Heart right ventricle (tissue), 16 donors: Measurements from ENCODE around the gene CASQ1. TPM values are rescaled to one million over a fixed set of nuclear protein-coding genes. Genes with fewer than 3 reads are reported as not detected.

ENCODE experiments used
- ATAC-seq, 8 donors: fragments of 200-7000 bp; cut with Tn5 transposase; one replicate each; pipeline ENCODE4 v1.9.1; 2020; ENCODE audit warnings: mild to moderate bottlenecking in 8 of 8, moderate library complexity in 8 of 8, moderate number of reproducible peaks in 1 of 8
- DNase-seq, 2 donors: peaks; one replicate each; pipeline ENCODE4 v3.0.0-alpha.2; 2020
- H3K27ac ChIP-seq, 10 donors: fragments of 200-600 bp; sonication (generic) in 2 of 10; one replicate each; pipeline versions ENCODE4 v1.5.0 to v1.8.0; 2020 to 2022; ENCODE audit warnings: mild to moderate bottlenecking in 3 of 10
- H3K27me3 ChIP-seq, 7 donors: fragments of 200-600 bp; one replicate each; pipeline ENCODE4 v1.8.0; 2021 to 2022; ENCODE audit warnings: mild to moderate bottlenecking in 2 of 7
- H3K36me3 ChIP-seq, 9 donors: fragments of 200-600 bp; sonication (generic) in 1 of 9; one replicate each; pipeline versions ENCODE4 v1.5.0 to v1.8.0; 2020 to 2022; ENCODE audit warnings: mild to moderate bottlenecking in 2 of 9
- H3K4me1 ChIP-seq, 9 donors: fragments of 200-600 bp; sonication (generic) in 1 of 9; one replicate each; pipeline versions ENCODE4 v1.5.0 to v1.8.0; 2020 to 2022; ENCODE audit warnings: mild to moderate bottlenecking in 4 of 9
- H3K4me3 ChIP-seq, 10 donors: fragments of 200-600 bp; sonication (generic) in 2 of 10; one replicate each; pipeline versions ENCODE4 v1.5.0 to v1.8.0; 2020 to 2022; ENCODE audit warnings: mild to moderate bottlenecking in 7 of 10, moderate library complexity in 2 of 10
- H3K9me3 ChIP-seq, 11 donors: fragments of 200-600 bp in 10 of 11; sonication (generic) in 2 of 11; one replicate each; pipeline versions ENCODE4 v1.5.0 to v1.8.0; 2013 to 2022; ENCODE audit warnings: mild to moderate bottlenecking in 2 of 11, control low read depth in 1 of 11, moderate library complexity in 1 of 11
- CTCF ChIP-seq, 9 donors: fragments of 200-600 bp; sonication (generic) in 2 of 9; IDR thresholded peaks; one replicate each; pipeline versions ENCODE4 v1.5.0 to v1.8.0; 2021 to 2022; ENCODE audit warnings: antibody characterized with exemption in 9 of 9, mild to moderate bottlenecking in 5 of 9, moderate library complexity in 1 of 9
- WGBS, 2 donors: extraction: QIAGEN DNeasy Blood & Tissue Kit; methylation state at CpG; one replicate each; pipeline ENCODE4 v1.1.7; 2013; ENCODE audit warnings: inconsistent platforms in 1 of 2; 5-methylcytosine and 5-hydroxymethylcytosine counted together
- intact Hi-C, 10 donors: fragments of 100-400 bp; cut with DNase I; formaldehyde crosslinking; loops; one replicate each; pipeline versions ENCODE4 v1.11.1 to v1.14.2; 2022
- polyA plus RNA-seq, 2 donors: library from polyadenylated mRNA; stranded (reverse); fragments of 200-250 nt; gene quantifications; one replicate each; pipeline ENCODE4 v1.2.3, GENCODE V29; 2013
- total RNA-seq, 10 donors: library from RNA; stranded (reverse); fragmentation: NEBNext Ultra II Directional in 3 of 10; extraction: Animal tissue kit (Norgen Biotek cat#: 25700) in 3 of 10; gene quantifications; one replicate each; pipeline versions ENCODE4 v1.2.1 to v1.2.4, GENCODE V29; 2021 to 2023
- donor health status: Arrhythmogenic right ventricular cardiomyopathy.
- donor health status: ischemic (EF 13 %, LVEDD 7.1; RV severe dilation, severe dysfunction).
- donor health status: healthy with polysubstance abuse.
- donor health status: DM: no; HTN: yes; CAD: no.
- donor health status: DM: no; HTN: no; CAD: no.
- donor health status: ischemic (EF 25% LVEDD 6.9; RV normal size, moderate dysfunction).
- donor health status: ischemic (EF 25% LVEDD 5.7; RV mildly dilated, moderate dysfunction).
- donor health status: healthy.
- donor health status: DM: yes; HTN: yes; CAD: no.
- donor health status: Ischemic cardiomyopathy.
- donor health status: ischemic (EF 35%, LVEDD 5.7; RV mildly dilated, moderate dysfunction).
- donor health status: nonischemic (EF 11% LVEDD 7.7; RV severe dilation, severe dysfunction).
- donor health status: DM: yes; HTN: yes; CAD: no.
- donor health status: PGD.
- donor health status: ischemic (EF 29% LVEDD 5.4; RV normal size, mild dysfunction).
- donor health status: nonischemic (EF 23%, LVEDD 6.1; RV moderate dilation, normal function).

Gene CASQ1
- total and polyA plus RNA-seq, 12 donors: 17.5 to 68.9 (median 41.6) TPM

GRCh38 chr1:160163615-160164014 lies 26.8 kb upstream of the CASQ1 start:
- Histone ChIP-seq H3K27me3 (no peaks in the 10 kb centered on the region), H3K4me1 (peaks cover 0 to 7% (median 0%) of the 10 kb centered on the region in 9 donors), H3K36me3 (no peaks in the 10 kb centered on the region), H3K4me3 (no peak overlapping the region), H3K9me3 (no peaks in the 10 kb centered on the region), H3K27ac (no peak overlapping the region)
- TF ChIP-seq CTCF (IDR thresholded peaks at IDR 0.05): no peak
- ATAC-seq (no peak), DNase-seq (no peak)
- WGBS, 2 donors: 93 to 100% methylated on average over 1 of the region's 1 CpG
- intact Hi-C loops: no loop called here

- DNase-seq (no peak), ATAC-seq (no peak)
- Histone ChIP-seq H3K4me1 (peaks cover 0 to 7% (median 0%) of the 10 kb centered on the region in 9 donors), H3K27ac (no peak overlapping the region), H3K9me3 (no peaks in the 10 kb centered on the region), H3K27me3 (no peaks in the 10 kb centered on the region), H3K36me3 (no peaks in the 10 kb centered on the region), H3K4me3 (no peak overlapping the region)
- intact Hi-C loops: no loop called here
- TF ChIP-seq CTCF (IDR thresholded peaks at IDR 0.05): no peak
- 79 to 82% methylated on average over 10 of the region's 10 CpGs for WGBS, 2 donors
Measured at GRCh38 chr1:160164121-160164520, 26.3 kb upstream of the CASQ1 start.

DNA sequence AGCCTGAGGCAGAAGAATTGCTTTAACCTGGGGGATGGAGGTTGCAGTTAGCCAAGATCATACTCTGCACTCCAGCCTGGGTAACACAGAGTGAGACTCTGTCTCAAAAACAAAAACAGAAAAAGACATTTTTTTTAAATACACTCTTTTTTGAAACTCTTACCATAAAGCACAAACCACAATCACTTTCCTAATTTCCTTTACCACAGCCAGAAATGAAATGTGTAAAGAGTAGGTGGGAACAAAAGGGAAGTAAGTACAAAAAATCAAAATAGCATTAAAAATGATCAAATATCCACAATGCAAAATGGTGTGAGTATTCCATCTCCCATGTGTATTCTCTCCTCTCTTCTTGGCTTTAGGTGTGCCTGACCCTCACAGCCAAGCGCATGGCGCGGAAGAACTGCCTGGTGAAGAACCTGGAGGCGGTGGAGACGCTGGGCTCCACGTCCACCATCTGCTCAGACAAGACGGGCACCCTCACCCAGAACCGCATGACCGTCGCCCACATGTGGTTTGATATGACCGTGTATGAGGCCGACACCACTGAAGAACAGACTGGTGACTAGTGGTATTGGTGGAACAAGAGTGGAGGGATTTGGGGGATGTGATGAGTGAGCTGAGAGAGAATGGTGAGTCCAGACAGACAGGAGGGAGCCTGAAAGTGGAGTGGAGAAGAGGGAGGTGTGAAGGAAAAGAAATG lies 24.1 kb upstream of the CASQ1 start:
- WGBS, 2 donors: 82 to 92% methylated on average over 12 of the region's 12 CpGs
- intact Hi-C loops: no loop called here
- no peak for ATAC-seq
- no peak for DNase-seq
- H3K4me3 ChIP-seq: no peak overlapping the region
- TF ChIP-seq CTCF (IDR thresholded peaks at IDR 0.05): no peak
- peaks cover 0 to 3% (median 0%) of the 10 kb centered on the region in 7 donors for H3K27me3 ChIP-seq
- no peaks in the 10 kb centered on the region for H3K36me3 ChIP-seq
- no peak overlapping the region for H3K27ac ChIP-seq
- H3K9me3 ChIP-seq: no peaks in the 10 kb centered on the region
- peaks cover 0 to 7% (median 0%) of the 10 kb centered on the region in 9 donors for H3K4me1 ChIP-seq

- Histone ChIP-seq H3K4me3 (no peak overlapping the region), H3K4me1 (peaks cover 0 to 7% (median 0%) of the 10 kb centered on the region in 9 donors), H3K27ac (no peak overlapping the region), H3K27me3 (peaks cover 0 to 10% (median 0%) of the 10 kb centered on the region in 7 donors), H3K36me3 (no peaks in the 10 kb centered on the region), H3K9me3 (no peaks in the 10 kb centered on the region)
- intact Hi-C loops: no loop called here
- ATAC-seq (no peak), DNase-seq (no peak)
- WGBS, 2 donors: 87 to 91% methylated on average over 4 of the region's 4 CpGs
- no peak for TF ChIP-seq CTCF (IDR thresholded peaks at IDR 0.05)
Measured at GRCh38 chr1:160167056-160167455, 23.3 kb upstream of the CASQ1 start.
